Measurements from ENCODE around the gene HERC4.
"Not testable (repeated sequence)": the region's sequence is repeated elsewhere in the genome, so short reads cannot be mapped to it uniquely, and the experiment has no call there.

Gene HERC4

DNA sequence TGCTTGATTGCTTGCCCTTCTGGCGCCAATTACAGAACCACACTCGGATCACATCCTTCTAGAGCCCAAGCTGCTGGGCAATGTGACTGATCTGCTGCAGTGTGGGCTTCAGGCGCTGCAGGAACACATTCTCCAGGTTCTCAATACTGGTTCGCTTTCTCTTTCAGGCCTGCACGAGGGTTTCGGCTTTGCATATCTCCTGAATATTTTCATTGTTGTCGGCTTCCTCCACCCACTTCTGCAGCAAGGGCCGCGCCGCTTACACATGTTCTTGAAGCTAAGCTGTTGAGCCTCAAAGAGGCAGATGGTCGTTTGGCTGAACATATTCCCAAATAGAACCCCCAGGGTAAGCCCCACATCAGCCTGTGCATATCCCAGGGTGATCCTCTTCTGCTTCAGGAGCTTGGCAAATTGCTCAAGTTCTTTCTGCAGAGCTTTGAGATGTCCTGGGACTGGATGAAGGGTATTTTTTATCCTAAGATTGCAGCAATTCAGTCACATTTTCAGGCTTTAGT, 64.6 kb downstream of the HERC4 start:
- DNase-seq (ENCODE audit: low read depth): no peak
- TF ChIP-seq, protein P1, sequence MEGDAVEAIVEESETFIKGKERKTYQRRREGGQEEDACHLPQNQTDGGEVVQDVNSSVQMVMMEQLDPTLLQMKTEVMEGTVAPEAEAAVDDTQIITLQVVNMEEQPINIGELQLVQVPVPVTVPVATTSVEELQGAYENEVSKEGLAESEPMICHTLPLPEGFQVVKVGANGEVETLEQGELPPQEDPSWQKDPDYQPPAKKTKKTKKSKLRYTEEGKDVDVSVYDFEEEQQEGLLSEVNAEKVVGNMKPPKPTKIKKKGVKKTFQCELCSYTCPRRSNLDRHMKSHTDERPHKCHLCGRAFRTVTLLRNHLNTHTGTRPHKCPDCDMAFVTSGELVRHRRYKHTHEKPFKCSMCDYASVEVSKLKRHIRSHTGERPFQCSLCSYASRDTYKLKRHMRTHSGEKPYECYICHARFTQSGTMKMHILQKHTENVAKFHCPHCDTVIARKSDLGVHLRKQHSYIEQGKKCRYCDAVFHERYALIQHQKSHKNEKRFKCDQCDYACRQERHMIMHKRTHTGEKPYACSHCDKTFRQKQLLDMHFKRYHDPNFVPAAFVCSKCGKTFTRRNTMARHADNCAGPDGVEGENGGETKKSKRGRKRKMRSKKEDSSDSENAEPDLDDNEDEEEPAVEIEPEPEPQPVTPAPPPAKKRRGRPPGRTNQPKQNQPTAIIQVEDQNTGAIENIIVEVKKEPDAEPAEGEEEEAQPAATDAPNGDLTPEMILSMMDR (IDR thresholded peaks at IDR 0.05; ENCODE audit: low read depth, low read length, missing control alignments): no peak
- H3K4me3 ChIP-seq (ENCODE audit: low read depth, low read length): no peak overlapping the region
- in situ Hi-C loops (cut with HindIII; ENCODE audit: low sequenced_read_pairs): loop anchor here (5.0 kb wide), 2 partner anchors 53 to 98 kb away; no protein-coding TSS in a partner anchor

DNA sequence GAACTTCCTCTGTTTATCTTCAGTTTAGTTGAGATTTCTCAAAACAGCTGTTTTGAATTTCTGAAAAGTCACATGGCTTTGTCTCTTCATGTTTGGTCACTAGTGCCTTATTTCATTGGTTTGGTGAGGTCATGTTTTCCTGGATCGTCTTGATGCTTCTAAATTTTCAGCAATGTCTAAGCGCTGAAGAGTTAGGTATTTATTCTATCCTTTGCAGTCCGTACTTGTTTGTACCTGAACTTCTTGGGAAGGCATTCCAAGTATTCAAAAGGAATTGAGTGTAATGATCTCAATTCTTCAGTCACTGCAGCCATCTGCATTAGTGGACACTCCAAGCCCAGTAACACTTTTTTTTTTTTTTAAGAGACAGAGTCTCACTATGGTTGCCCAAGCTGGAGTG, 67.7 kb downstream of the HERC4 start:
- H3K4me3 ChIP-seq (ENCODE audit: low read depth, low read length): no peak overlapping the region
- in situ Hi-C loops (cut with HindIII; ENCODE audit: low sequenced_read_pairs): no loop called here
- TF ChIP-seq, protein P1 (IDR thresholded peaks at IDR 0.05; ENCODE audit: low read depth, low read length, missing control alignments): no peak
- no peak for DNase-seq (ENCODE audit: low read depth)

GRCh38 chr10:68001539-68001938, 73.5 kb downstream of the HERC4 start:
- H3K4me3 ChIP-seq (ENCODE audit: low read depth, low read length): no peak overlapping the region
- TF ChIP-seq, protein P1 (IDR thresholded peaks at IDR 0.05; ENCODE audit: low read depth, low read length, missing control alignments): no peak
- no peak for DNase-seq (ENCODE audit: low read depth)
- in situ Hi-C loops (cut with HindIII; ENCODE audit: low sequenced_read_pairs): no loop called here

DNA sequence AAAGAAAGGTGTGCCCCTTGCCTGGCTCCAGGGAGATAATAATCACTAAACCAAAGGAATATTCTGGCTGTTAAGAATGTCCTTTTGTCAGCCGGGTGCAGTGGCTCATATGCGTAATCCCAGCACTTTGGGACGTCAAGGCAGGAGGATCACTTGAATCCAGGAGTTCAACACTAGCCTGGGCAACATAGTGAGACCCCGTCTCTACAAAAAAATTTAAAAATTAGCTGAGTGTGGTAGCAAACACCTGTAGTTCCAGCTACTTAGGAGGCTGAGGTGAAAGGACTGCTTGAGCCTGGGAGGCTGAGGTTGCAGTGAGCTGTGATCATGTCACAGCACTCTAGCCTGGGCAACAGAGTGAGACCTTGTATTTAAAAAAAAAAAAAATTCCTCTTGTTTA, 74.1 kb downstream of the HERC4 start:
- H3K4me3 ChIP-seq (ENCODE audit: low read depth, low read length): no peak overlapping the region
- DNase-seq (ENCODE audit: low read depth): no peak
- in situ Hi-C loops (cut with HindIII; ENCODE audit: low sequenced_read_pairs): no loop called here
- TF ChIP-seq, protein P1 (IDR thresholded peaks at IDR 0.05; ENCODE audit: low read depth, low read length, missing control alignments): no peak

GRCh38 chr10:67990093-67990492, 85.0 kb downstream of the HERC4 start:
- H3K4me3 ChIP-seq (ENCODE audit: low read depth, low read length): no peak overlapping the region
- in situ Hi-C loops (cut with HindIII; ENCODE audit: low sequenced_read_pairs): no loop called here
- no peak for DNase-seq (ENCODE audit: low read depth)
- TF ChIP-seq, protein P1 (IDR thresholded peaks at IDR 0.05; ENCODE audit: low read depth, low read length, missing control alignments): no peak

DNA sequence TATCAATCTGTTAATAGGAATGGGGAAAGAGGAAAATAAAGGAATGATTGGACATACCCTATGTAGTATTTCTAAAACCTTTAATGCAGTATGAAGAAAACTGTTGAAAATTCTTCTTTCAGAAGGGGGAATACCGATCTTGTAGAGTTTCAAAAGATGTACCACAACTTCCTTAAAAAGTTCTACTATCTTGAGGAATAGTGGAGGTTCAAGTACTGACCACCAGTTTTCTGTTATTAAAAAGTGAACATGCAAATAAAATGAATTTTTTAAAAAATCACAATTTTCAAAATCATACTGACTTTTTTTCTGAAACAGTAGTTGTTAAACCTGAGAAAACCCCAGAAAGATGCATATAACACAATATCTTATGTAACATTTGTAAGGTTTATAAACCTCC, 86.5 kb downstream of the HERC4 start:
- in situ Hi-C loops (cut with HindIII; ENCODE audit: low sequenced_read_pairs): no loop called here
- no peak for DNase-seq (ENCODE audit: low read depth)
- H3K4me3 ChIP-seq (ENCODE audit: low read depth, low read length): no peak overlapping the region
- TF ChIP-seq, protein P1 (IDR thresholded peaks at IDR 0.05; ENCODE audit: low read depth, low read length, missing control alignments): no peak

DNA sequence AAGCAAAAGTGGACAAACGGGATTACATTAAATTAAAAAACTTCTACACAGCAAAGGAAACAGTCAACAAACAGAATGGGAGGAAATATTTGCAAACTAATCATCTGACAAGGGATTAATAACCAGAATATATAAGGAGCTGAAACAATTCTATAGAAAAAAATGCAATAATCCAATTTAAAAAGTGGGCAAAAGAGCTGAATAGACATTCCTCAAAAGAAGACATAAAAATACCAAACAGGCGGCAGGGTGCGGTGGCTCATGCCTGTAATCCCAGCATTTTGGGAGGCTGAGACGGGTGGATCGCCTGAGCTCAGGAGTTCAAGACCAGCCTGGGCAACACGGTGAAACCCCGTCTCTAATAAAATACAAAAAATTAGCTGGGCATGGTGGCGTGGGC, 92.5 kb downstream of the HERC4 start:
- in situ Hi-C loops (cut with HindIII; ENCODE audit: low sequenced_read_pairs); DNase-seq (ENCODE audit: low read depth); H3K4me3 ChIP-seq (ENCODE audit: low read depth, low read length): not testable (repeated sequence)

Data from astrocyte of the cerebellum (primary cell).